ENCODE results near the gene BMPR1A. TPM values are rescaled to one million over a fixed set of nuclear protein-coding genes. Genes with fewer than 3 reads are reported as not detected.

BMPR1A gene
- polyA plus RNA-seq, 3 donors: 0.25 to 0.67 (median 0.61) TPM

DNA sequence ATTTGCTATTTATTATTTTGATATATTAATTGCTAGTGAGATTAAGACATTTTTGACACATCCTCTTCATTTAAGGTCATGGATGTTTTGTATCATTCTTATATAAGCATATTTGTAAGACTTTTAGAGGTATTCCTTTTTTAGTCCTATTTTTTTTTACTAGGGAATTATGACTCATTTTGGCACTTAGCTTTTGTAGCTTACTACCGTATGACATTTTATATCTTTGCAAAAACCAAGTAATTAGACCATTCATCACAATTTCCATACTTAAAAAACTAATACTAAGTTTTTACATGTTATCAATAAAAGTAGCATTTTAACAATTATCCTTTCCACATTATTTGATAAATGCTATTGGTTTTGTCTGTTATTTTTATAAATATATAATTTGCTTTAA is 41.6 kb downstream of the BMPR1A start:
- intact Hi-C loops (cut with micrococcal nuclease): no loop called here
- H3K36me3 Mint-ChIP-seq: no peaks in the 10 kb centered on the region
- H3K4me3 Mint-ChIP-seq: no peak overlapping the region
- Histone ChIP-seq H3K4me3 (replicated peaks in 1 of 3; ENCODE audit: low read depth in 2 of 3, low read length in 3 of 3) (no peak overlapping the region), H3K4me1 (ENCODE audit: control insufficient read depth in 1 of 2, insufficient read depth in 2 of 2, low read length in 2 of 2) (no peaks in the 10 kb centered on the region), H3K9ac (ENCODE audit: insufficient read depth, low read length, poor library complexity, severe bottlenecking) (no peak overlapping the region), H2AFZ (ENCODE audit: insufficient read depth, low read depth, low read length, poor library complexity, severe bottlenecking) (no peak overlapping the region), H3K36me3 (replicated peaks in 1 of 2; ENCODE audit: control insufficient read depth in 1 of 2, insufficient read depth in 2 of 2, low read length in 2 of 2) (no peaks in the 10 kb centered on the region), H3K9me3 (replicated peaks in 1 of 2; ENCODE audit: control insufficient read depth in 1 of 2, insufficient read depth in 1 of 2, low read length in 2 of 2) (no peaks in the 10 kb centered on the region), H3K27ac (ENCODE audit: low read depth in 1 of 2, low read length in 2 of 2) (no peak overlapping the region), H4K20me1 (ENCODE audit: insufficient read depth, low read length) (no peaks in the 10 kb centered on the region), H3K79me2 (ENCODE audit: insufficient read depth, low read length) (no peaks in the 10 kb centered on the region), H3K27me3 (ENCODE audit: control insufficient read depth in 2 of 2, insufficient read depth in 2 of 2, low read length in 2 of 2) (no peaks in the 10 kb centered on the region), H3K4me2 (replicated peaks; ENCODE audit: extremely low read depth, low read length, poor library complexity, severe bottlenecking) (no peak overlapping the region)
- no peaks in the 10 kb centered on the region for H3K4me1 Mint-ChIP-seq
- TF ChIP-seq, protein P1, sequence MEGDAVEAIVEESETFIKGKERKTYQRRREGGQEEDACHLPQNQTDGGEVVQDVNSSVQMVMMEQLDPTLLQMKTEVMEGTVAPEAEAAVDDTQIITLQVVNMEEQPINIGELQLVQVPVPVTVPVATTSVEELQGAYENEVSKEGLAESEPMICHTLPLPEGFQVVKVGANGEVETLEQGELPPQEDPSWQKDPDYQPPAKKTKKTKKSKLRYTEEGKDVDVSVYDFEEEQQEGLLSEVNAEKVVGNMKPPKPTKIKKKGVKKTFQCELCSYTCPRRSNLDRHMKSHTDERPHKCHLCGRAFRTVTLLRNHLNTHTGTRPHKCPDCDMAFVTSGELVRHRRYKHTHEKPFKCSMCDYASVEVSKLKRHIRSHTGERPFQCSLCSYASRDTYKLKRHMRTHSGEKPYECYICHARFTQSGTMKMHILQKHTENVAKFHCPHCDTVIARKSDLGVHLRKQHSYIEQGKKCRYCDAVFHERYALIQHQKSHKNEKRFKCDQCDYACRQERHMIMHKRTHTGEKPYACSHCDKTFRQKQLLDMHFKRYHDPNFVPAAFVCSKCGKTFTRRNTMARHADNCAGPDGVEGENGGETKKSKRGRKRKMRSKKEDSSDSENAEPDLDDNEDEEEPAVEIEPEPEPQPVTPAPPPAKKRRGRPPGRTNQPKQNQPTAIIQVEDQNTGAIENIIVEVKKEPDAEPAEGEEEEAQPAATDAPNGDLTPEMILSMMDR (IDR thresholded peaks at IDR 0.05): no peak
- WGBS (ENCODE audit: insufficient coverage): no CpG with 5 or more reads among the region's 1 CpG
- peaks cover 0 to 3% (median 0%) of the 10 kb centered on the region in 7 donors for H3K9me3 Mint-ChIP-seq
- no peak overlapping the region for H3K27ac Mint-ChIP-seq
- H3K27me3 Mint-ChIP-seq (ENCODE audit: low read depth in 3 of 3): peaks cover 2 to 8% (median 3%) of the 10 kb centered on the region in 3 donors
- no peak for DNase-seq

DNA sequence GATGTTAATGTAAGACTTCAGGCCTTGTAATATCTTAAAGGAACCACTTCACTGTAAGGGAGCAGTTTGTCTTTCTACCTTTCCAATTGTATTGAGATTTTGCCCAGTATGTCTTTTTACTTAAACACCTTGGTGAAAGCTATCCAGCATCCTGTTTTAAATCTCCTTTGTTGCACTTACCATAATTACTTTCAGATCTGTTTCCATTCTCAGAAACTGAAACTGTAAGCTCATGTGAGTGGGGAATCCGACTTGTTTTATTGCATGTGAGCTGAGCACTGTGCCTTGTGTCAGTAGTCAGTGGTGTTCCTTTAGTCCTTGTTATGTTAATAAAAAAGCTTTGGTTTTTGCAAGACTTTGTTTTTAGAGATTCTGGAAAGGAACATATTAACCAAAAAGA is 42.2 kb downstream of the BMPR1A start:
- no peaks in the 10 kb centered on the region for H3K4me1 ChIP-seq (ENCODE audit: control insufficient read depth in 1 of 2, insufficient read depth in 2 of 2, low read length in 2 of 2)
- Mint-ChIP-seq H3K36me3 (no peaks in the 10 kb centered on the region), H3K4me1 (no peaks in the 10 kb centered on the region), H3K27ac (no peak overlapping the region), H3K27me3 (ENCODE audit: low read depth in 3 of 3) (peaks cover 2 to 8% (median 2%) of the 10 kb centered on the region in 3 donors), H3K4me3 (no peak overlapping the region), H3K9me3 (peaks cover 0 to 3% (median 0%) of the 10 kb centered on the region in 7 donors)
- TF ChIP-seq, protein P1 (IDR thresholded peaks at IDR 0.05): no peak
- intact Hi-C loops (cut with micrococcal nuclease): no loop called here
- H4K20me1 ChIP-seq (ENCODE audit: insufficient read depth, low read length): no peaks in the 10 kb centered on the region
- H2AFZ ChIP-seq (ENCODE audit: insufficient read depth, low read depth, low read length, poor library complexity, severe bottlenecking): no peak overlapping the region
- no peak for DNase-seq
- no peaks in the 10 kb centered on the region for H3K9me3 ChIP-seq (replicated peaks in 1 of 2; ENCODE audit: control insufficient read depth in 1 of 2, insufficient read depth in 1 of 2, low read length in 2 of 2)
- H3K36me3 ChIP-seq (replicated peaks in 1 of 2; ENCODE audit: control insufficient read depth in 1 of 2, insufficient read depth in 2 of 2, low read length in 2 of 2): no peaks in the 10 kb centered on the region
- no peak overlapping the region for H3K4me3 ChIP-seq (replicated peaks in 1 of 3; ENCODE audit: low read depth in 2 of 3, low read length in 3 of 3)
- H3K27me3 ChIP-seq (ENCODE audit: control insufficient read depth in 2 of 2, insufficient read depth in 2 of 2, low read length in 2 of 2): no peaks in the 10 kb centered on the region
- 57% methylated on average over 1 of the region's 1 CpG for WGBS (ENCODE audit: insufficient coverage)
- no peak overlapping the region for H3K27ac ChIP-seq (ENCODE audit: low read depth in 1 of 2, low read length in 2 of 2)
- no peak overlapping the region for H3K9ac ChIP-seq (ENCODE audit: insufficient read depth, low read length, poor library complexity, severe bottlenecking)
- no peak overlapping the region for H3K4me2 ChIP-seq (replicated peaks; ENCODE audit: extremely low read depth, low read length, poor library complexity, severe bottlenecking)
- no peaks in the 10 kb centered on the region for H3K79me2 ChIP-seq (ENCODE audit: insufficient read depth, low read length)

Measured in CD14-positive monocyte (primary cell).